ENCODE data around the gene TMEM239.
"Not testable (repeated sequence)": the region's sequence is repeated elsewhere in the genome, so short reads cannot be mapped to it uniquely, and the experiment has no call there.

Gene TMEM239

GRCh38 chr20:2799688-2800520, 16.3 kb upstream of the TMEM239 start:
- no peak for DNase-seq

- DNase-seq: no peak
These were observed 15.5 kb upstream of the TMEM239 start, which contains the start of gene CPXM1 for GRCh38 chr20:2800521-2801285. Gene CPXM1, minus strand, starts transcription at chr20:2800627. Its CDS starts 55 bp downstream, at chr20:2800572.

- DNase-seq: no peak
These were observed 14.9 kb upstream of the TMEM239 start for GRCh38 chr20:2801286-2801728.

DNA sequence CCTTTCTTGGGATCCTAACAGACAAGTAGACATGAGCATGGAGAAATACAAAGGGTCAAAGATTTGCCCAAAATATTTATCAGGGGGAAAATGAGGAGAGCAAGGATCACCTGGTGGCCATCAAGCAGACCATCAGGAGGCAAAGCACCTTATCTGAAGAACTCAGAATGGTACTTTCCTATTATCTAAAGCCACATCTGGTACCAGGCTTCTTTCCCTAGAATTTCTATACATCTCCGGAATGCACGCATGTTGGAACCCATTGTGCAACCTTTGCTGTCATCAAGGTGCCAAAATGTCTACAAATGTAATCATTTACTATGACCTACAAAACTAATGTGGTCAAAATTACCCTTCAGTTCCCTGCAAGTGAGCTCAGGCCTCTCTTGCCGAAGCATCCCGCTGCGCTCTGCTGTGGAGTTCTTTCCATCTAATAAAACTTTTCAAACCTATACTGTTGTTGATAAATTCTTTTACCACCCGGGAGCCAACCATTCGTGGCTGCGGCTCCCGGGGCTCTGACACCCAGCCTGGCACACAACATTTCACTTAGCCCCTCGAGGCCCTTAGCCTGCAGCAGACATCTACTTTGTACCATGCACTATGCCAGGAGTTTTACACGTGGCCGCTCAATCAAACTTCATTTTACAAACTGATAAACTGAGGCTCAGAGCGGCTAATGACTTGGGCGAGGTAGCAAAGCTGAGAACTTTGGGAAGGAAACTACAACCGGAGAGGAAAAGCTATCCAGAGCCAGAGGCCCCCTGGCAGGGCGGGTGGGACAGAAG, 11.9 kb upstream of the TMEM239 start:
- no peak for DNase-seq

DNA sequence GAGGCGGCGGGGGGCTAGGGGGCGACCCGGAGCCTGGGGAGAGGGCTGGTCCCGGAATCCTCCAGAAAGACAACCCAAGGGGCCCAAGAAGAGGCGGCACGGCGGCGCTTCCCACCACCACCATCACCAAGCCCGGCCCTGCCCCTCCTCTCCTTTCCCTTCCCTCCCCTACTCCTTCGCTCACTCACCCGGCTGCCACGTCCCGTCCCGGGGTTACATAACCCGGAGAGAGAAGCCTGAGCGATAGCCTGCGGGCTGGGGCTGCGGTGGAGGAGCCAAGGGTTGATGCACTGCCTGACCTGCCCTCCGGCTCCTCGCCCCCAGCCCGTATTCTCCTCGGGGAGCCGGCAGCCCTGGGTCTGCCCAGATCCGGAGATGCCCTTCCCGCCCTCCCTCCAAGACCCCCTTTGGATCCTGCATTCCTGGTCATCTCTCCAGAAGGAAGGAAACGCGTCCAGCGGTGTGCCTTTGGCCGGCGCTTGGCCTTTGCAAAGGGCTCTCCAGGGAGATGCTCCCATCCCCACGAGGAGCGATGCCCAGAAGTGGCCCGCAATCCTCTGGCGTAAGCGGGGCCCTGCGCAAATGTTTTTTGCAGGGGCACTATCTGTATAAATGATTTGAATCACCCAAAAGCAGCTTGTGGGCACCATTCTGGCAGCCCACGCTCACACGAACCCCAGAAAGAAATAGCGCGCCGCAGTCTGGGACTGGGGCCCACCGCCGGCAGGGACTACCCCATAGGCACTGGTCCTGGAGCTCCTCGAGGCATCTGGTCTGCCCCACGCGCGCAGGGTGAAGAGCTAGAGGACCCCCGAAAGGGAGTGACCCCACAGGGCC, 11.1 kb upstream of the TMEM239 start:
- no peak for DNase-seq

GRCh38 chr20:2805689-2806350, 10.3 kb upstream of the TMEM239 start:
- DNase-seq: no peak

GRCh38 chr20:2806351-2806701, 9.8 kb upstream of the TMEM239 start:
- no peak for DNase-seq

- DNase-seq: no peak
These were observed 9.1 kb upstream of the TMEM239 start for GRCh38 chr20:2807019-2807418.

DNA sequence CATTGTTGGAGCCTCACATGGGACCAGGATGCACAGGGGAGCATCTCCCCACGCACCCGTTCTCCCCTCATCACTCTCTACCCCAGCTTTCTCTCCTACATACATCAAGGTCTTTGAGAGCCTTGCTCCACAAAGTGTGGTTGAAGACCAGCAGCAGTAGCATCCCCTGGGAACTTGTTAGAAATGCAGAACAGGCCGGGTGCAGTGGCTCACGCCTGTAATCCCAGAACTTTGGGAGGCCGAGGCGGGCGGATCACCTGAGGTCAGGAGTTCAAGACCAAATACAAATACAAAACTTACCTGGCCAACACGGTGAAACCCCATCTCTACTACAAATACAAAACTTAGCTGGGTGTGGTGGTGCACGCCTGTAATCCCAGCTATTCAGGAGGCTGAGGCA, 8.2 kb upstream of the TMEM239 start:
- DNase-seq: not testable (repeated sequence)

- no peak for DNase-seq
These were observed 6.5 kb upstream of the TMEM239 start for GRCh38 chr20:2809690-2810089.

DNA sequence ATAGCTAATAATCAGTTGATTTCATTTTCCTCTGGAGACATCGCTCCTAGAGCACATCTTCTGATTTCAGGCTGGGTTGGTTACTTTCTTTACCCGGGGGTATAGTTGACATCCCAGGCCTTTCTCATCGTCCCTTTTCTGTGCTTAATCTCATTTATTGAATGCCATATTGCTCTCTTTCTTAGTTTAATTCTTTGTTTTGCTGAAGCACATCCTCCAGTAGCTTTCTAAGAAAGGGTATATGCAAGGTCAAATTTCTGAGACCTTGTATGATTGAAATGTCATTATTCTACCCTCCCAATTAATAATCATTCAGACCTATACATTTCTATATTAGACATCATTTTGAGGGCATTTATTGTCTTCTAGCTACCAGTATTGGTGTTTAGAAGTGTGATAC, 4.0 kb upstream of the TMEM239 start:
- DNase-seq: no peak

GRCh38 chr20:2814076-2814475, 2.1 kb upstream of the TMEM239 start:
- DNase-seq: no peak

DNA sequence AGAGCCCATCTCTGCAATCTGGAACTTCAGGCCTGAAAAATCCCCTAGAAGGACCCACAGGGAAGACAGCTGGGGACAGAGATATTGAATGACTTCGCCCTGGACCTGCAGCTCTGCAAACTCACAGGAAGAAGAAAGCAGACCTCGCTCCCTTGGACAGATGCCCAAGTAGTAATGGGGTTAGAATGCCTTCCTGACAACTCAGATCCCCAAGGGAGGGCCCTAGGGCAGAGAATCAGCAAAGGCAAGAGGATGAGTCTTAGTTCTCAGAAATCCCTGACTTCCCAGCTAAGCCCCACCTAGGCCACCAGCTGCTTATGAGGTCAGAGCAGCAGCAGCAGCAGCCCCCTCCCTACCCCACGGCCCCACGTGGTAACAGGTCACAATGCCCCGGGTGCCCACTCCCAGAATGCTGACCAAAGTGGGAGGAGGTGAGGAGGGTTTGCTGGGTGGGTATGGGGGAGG, 1.5 kb upstream of the TMEM239 start, which contains the start of gene C20orf141:
C20orf141 (plus strand) TSS at position 401 of the 465 bp plus-strand sequence. CDS start 198 bp downstream, outside the sequence.
- no peak for DNase-seq

GRCh38 chr20:2815242-2815900, 793 bp upstream of the TMEM239 start:
- DNase-seq: no peak

DNA sequence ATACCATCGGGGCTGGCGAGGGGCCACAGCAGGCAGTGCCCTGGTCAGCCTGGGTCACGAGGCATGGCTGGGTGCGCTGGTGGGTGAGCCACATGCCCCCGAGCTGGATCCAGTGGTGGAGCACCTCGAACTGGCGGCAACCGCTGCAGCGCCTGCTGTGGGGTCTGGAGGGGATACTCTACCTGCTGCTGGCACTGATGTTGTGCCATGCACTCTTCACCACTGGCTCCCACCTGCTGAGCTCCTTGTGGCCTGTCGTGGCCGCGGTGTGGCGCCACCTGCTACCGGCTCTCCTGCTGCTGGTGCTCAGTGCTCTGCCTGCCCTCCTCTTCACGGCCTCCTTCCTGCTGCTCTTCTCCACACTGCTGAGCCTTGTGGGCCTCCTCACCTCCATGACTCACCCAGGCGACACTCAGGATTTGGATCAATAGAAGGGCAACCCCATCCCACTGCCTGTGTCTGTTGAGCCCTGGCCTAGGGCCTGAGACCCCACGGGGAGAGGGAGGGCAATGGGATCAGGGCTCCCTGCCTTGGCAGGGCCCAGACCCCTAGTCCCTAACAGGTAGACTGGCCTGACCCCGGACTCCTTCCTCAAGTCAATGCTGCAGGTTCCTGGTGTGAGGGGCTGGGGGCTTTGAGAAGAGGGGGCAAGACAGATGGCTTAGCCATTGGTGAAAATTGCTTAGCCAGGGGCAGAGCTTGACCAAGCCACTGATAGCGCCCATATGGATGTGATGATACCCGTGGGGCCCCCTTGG, 598 bp downstream of the TMEM239 start:
- DNase-seq: no peak

DNA sequence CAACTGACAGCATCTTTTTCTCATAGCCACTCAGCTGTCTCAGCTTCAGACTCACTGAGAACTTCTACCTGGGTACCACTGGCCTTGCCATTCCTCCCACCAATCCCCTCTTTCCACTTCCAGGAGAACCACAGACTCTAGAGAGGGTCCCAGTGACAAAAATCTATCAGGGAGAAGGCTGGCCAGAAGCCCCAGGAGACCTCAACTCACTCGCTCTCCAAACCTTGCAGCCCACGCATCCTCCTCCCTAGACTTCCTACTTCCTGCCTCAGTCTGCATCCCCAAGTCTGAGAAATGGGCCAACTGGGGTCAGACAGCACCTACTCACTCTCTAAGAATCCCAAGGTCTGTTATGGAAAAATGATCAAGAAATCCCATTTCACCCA, 1.2 kb downstream of the TMEM239 start:
- no peak for DNase-seq

DNA sequence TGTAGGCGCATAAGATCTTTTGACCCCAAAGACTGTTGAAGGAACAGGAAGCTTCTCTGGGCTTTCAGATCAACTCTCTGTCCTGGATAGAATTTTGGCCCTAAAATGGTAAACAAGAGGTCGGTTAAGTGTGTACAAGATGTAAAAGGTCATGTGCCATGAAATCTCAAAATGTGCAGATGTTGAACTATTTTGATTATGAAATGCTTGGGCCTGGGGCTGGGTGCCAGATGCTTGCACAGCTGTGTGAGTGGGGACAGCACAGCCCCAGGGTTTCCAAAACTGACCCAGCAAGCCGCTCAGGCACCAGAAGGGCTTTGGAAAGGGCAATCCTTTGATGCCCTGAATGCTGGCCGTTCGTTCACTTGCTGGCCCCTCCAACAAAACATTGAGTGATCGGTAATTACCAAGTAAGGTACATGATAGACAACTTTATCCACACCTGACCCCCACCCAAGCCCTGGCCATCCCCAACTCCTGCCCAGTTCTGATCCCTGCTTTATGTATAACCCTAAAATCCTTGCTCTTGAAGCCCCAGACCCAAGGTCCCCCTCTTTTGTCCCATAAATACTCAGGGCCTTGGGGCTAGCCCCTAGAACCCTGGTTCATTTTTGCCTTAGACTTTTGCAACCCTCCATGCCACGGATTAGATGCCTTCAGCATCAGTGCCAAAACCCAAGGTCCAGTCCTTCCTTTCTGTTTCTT, 1.9 kb downstream of the TMEM239 start:
- no peak for DNase-seq

DNA sequence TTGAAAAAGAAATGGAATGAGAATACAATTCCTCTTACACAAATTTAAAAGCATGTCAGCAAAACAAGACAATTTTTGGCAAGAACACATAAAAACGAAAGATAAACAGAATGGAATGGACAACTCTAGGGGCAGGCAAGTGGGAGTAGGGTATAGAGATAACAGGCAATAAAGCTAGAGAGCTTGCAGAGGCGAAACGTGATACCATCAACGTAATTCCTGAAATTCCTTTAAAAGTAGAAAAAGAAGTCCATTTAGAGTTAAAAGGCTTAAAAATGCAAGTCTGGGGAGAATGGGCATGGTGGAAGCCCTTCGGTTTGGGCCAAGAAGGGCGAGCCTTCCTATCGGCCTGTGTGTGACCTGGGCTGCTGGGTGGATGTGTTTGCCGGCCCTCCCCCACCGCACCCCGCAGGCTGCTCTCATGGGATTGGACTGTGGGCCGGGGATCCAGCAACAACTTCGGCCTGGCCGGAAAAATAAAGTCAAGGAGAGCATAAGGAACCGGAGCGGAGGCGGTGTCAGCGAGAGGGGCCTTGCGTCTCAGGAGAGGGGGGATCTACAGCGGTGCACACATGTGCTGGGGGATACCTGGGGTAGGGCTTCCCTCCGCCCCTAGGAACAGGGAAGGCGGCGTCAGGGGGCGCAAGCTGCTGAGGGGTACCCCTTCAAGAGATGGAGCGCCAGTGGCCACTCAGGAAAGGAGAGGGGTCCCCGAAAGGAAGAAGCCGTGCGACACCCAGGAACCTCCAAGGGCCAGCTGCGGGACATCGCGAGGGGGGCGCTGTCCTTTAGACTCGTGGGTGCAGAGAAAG, 4.1 kb downstream of the TMEM239 start:
- DNase-seq: no peak

All from NCI-H2081 treated with DMSO at 0.1 percent for 48 hours (cell line).